GM20000 (cell line): ENCODE measurements around the gene GNL3.
"Not testable (repeated sequence)": the region's sequence is repeated elsewhere in the genome, so short reads cannot be mapped to it uniquely, and the experiment has no call there.

Experiments
- DNase-seq: peaks from one replicate; pipeline ENCODE4 v3.0.0; 2012; ENCODE audit warnings: low spot score
- TF ChIP-seq, protein P1 (sequence below): IDR thresholded peaks from 2 replicates; pipeline ENCODE4 v1.5.1; 2012; ENCODE audit warnings: mild to moderate bottlenecking, control low read depth; ENCODE audit errors: extremely low read depth, missing control alignments

Gene GNL3

DNA sequence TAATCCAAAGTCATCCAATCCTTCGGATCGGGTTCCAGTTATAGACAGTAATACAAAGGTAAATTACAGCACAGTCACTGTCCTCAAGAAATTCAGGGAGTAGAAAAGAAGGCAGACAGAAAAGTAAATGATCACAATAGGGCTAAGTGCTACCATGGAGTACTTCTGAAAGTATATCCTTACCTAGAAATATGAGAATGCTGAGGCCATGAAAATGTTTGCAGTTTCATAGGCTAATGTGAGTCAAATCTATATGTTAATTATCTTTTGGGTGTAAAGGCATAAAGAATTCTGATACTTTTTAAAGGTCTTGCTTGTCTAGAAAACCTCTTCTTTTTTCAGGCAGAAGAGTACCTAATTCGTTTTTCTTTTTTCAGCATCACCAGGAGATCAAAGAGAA, 29.9 kb upstream of the GNL3 start:
- TF ChIP-seq, protein P1, sequence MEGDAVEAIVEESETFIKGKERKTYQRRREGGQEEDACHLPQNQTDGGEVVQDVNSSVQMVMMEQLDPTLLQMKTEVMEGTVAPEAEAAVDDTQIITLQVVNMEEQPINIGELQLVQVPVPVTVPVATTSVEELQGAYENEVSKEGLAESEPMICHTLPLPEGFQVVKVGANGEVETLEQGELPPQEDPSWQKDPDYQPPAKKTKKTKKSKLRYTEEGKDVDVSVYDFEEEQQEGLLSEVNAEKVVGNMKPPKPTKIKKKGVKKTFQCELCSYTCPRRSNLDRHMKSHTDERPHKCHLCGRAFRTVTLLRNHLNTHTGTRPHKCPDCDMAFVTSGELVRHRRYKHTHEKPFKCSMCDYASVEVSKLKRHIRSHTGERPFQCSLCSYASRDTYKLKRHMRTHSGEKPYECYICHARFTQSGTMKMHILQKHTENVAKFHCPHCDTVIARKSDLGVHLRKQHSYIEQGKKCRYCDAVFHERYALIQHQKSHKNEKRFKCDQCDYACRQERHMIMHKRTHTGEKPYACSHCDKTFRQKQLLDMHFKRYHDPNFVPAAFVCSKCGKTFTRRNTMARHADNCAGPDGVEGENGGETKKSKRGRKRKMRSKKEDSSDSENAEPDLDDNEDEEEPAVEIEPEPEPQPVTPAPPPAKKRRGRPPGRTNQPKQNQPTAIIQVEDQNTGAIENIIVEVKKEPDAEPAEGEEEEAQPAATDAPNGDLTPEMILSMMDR = no peak
- no peak for DNase-seq

DNA sequence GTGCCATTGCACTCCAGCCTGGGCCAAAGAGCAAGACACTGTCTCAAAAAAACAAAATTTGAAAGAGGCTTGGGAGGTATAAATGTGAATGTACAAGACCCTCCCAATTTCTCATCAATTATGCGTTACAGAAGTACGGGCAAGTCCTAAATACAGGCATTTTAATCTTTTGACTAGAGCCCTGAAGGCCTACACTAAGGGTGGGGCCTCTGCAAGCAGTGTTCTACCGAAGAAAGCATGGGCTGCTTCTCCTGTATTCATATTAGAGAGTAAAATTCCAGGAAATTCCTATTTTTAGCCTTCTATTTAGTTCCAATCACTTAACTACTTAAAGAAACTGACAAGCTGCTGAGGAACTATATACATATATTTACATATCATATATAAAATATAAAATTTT, 25.8 kb upstream of the GNL3 start:
- TF ChIP-seq, protein P1 = no peak
- no peak for DNase-seq

DNA sequence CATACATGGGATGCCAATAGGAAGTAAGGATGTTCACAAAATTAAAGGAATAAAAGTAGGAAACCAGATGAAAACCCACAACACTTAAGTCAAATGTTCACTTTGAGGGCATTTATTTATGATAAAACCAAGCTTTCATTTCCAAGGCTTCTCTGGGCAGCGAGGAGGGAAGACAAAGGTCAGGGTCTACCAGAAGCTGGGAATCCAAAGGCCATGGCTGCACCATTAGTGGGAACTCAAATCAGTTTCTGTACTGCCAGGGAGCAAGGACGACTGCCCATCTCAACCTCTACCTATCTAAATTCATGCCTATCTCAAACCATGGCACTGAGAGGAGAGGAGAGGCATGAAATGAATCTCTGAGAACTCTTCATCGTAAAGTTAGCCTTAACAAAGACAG, 22.7 kb upstream of the GNL3 start:
- no peak for DNase-seq

DNA sequence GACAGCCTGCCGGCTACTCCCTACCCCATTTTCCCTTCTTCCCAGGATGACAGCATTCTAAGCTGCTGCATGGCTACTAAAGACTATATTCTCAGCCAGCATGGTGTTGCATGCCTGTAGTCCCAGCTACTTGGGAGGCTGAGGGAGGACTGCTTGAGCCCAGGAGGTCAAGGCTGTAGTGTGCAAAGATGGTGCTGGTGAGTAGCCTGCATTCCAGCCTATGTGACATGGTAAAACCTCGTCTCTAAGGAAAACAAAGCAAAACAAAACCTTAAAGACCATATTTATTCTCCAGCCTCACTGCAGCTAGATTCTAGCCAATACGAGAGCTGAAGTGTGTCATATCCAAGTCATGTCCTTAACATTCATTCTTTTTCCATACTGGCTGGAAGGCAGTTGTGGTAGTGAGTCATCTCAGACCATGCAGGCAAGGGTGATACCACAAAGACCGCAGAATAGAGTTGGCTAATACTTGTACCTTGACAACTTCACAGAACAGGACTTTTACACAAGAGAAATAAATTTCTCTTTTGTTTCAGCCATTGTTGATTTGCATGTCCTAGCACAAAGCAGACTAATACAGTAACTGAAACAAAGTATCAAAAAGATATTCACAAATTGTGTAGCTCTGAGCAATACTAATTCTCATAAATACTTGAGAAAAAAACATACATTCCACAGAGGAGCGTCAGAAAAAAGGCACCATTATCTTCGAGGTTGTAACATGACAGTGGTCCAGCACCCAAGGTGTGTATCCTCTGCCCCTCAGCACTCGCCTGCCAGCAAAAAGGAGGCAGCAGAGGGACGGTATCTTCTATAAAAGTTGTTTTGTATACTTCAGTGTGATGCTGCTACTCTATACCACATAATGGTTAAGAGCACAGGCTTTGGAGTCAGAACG, 15.0 kb upstream of the GNL3 start:
- peak; percentile 41 for DNase-seq
- TF ChIP-seq, protein P1 = no peak

More for the DNA sequence above, 22.7 kb upstream of the GNL3 start:
- TF ChIP-seq, protein P1 = no peak

DNA sequence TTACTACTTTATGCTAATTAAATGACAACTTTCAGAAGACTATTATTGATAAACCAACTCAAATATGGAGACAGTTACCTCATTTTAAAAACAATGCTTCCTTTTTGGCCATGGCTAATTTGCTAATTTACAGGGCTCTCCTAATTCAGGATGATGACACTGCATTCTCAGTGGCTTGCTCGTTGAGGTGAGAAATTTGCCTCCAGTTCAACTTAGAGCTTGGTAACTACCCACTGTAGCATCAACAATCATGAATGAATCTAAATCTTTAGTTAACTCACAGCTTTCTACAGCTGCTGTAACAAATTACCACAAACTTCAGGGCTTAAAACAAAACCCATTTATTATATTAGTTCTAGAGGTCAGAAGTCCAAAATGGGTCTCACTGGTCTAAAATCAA, 14.2 kb upstream of the GNL3 start:
- DNase-seq = no peak
- TF ChIP-seq, protein P1 = no peak

DNA sequence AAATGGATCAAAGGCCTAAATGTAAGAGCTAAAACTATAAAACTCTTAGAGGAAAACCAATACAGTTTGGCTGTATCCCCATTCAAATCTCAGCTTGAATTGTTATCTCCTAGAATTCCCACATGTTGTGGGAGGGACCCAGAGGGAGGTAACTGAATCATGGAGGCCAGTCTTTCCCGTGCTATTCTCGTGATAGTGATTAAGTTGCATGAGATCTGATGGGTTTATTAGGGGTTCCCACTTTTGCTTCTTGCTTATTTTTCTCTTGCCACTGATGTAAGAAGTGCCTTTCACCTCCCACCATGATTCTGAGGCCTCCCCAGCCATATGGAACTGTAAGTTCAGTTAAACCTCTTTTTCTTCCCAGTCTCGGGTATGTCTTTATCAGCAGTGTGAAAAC, 9.6 kb upstream of the GNL3 start:
- DNase-seq = not testable (repeated sequence)

DNA sequence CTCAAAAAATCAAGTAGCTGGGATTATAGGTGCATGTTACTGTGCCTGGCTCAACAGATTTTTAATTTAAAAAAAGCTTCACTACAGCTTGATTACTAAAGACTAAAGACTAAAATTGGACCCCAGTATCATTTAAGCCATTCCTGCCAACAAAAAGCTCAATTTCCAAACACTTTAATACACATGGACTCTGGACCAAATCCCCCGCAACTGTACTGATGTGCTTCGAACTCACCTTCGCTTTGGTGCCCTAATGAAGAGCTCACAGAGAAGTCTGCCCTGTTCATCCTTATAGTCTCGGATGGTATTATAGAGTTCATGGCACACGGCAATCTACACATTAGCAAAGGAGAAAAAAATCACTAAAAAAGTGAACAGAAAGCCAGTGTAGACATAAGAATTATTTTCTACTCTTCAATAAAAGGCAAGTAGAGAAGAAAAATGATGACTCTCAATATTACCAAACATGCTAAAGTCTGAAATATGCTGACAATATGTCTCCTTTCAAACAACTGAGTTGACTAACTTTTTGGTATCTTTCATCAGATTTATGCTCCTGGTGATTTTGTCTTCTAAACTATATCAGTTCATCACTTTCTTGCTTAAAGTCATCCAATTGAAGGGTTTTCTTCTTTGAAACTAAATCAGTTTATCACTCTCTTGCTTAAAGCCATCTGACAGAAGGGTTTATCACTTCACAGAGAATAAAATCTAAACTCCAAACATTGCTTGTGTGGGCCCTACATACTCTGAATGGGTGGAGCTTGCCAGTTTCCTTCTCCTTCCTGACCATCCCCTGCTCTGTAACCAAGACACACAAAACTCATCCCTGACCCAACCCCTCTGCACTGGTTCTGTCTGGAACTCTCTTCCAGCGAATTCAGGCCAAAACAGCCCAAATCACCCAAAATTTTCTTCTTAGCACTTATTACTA, 7.3 kb upstream of the GNL3 start:
- TF ChIP-seq, protein P1 = no peak
- no peak for DNase-seq
